ENCODE measurements around the gene FAM83G. TPM values are rescaled to one million over a fixed set of nuclear protein-coding genes. Genes with fewer than 3 reads are reported as not detected.
A peak's percentile ranks its signal among the peaks of the same experiment; 100 is the strongest.

FAM83G gene
- total RNA-seq, 1 experiment from 2014 or later, result 21.5 TPM

DNA sequence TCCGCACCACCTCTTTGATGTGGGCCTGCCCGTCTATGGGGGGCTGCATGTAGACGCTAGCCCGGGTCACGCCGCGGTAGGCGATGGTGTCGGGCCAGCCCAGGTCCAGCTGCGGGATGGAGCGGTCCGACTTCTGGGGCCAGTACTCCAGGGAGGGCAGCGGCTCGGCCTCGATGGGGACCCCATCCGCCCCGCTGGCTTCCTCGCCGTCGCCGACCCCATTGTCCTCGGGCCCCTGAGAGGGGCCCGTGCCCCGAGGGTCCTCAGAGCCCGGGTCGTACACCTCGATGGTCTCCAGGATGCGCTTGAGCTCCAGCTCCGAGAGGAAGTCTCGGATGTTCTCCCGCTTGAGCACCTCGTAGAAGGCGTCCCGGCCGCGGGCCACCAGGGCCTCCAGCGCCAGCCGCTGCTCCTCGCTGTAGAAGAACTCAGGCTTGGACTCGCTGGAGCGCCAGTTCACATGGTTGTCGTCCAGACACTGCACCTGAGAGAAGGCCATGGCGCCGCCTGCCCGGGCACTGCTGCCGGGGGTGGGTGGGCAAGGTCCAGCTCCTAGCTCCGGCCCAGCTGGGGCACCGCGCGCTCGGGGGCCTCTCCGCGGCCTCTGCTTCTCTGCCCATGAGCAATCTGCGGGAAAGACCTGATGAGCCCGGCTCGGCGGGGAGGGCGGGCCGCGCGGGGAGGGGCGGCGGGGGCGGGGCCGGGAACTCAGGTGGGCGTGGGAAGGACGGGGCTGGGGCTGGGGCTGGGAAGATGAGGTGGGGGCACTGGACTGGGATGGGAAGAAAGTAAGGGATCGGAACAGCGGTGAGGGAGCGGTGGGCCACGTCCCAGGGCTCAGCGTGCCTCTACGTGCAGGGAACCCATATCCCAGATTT lies 782 bp downstream of the FAM83G start:
- intact Hi-C loops (cut with micrococcal nuclease; ENCODE audit: unreplicated experiment), result no loop called here

DNA sequence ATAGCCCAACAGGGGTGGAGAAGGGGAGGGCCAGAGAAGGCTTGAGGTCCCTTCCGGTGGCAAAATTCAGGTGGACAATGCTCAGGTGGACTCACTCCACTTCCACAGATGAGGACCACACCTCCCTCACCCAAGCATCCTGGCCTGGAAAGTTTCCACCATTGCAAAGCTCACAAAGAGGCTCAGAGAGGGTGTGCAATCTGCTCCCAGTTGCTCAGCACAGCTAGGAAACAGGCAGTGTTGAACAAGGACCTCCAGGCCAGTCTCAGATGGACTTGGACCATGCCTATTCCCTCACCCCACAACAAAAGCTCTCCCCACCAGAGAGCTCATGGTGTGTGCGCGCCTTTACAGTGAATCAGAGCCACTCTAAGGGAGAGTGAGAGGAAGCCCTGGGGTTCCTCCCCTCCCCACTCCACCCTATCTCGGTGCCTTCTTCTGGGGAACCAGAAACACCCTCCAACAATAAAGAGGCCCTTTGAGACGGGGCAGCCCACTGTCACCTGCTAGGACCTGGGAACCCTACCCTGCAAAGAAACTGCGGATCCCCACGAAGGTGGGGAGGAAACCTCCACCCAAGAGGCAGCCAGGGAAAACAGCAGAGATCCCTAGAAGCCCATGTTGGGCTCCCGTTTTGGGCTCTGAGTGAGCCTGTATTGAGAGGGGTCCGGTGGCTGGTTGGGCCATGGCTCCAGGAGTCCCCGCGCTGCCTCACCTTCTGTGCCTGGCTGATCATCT lies 1.6 kb downstream of the FAM83G start:
- no peaks in the 10 kb centered on the region for H3K27me3 Mint-ChIP-seq (ENCODE audit: unreplicated experiment)

More for the DNA sequence above, 782 bp downstream of the FAM83G start:
- Mint-ChIP-seq H3K27ac (ENCODE audit: unreplicated experiment) (no peak overlapping the region), H3K27me3 (ENCODE audit: unreplicated experiment) (no peaks in the 10 kb centered on the region), H3K9me3 (ENCODE audit: low read depth, unreplicated experiment) (no peaks in the 10 kb centered on the region), H3K4me3 (ENCODE audit: low read depth, unreplicated experiment) (peak overlapping the region; percentile 66), H3K4me1 (ENCODE audit: low read depth, unreplicated experiment) (peaks cover 16% of the 10 kb centered on the region), H3K36me3 (ENCODE audit: insufficient read depth, unreplicated experiment) (peaks cover 26% of the 10 kb centered on the region)
- TF ChIP-seq, protein P1, sequence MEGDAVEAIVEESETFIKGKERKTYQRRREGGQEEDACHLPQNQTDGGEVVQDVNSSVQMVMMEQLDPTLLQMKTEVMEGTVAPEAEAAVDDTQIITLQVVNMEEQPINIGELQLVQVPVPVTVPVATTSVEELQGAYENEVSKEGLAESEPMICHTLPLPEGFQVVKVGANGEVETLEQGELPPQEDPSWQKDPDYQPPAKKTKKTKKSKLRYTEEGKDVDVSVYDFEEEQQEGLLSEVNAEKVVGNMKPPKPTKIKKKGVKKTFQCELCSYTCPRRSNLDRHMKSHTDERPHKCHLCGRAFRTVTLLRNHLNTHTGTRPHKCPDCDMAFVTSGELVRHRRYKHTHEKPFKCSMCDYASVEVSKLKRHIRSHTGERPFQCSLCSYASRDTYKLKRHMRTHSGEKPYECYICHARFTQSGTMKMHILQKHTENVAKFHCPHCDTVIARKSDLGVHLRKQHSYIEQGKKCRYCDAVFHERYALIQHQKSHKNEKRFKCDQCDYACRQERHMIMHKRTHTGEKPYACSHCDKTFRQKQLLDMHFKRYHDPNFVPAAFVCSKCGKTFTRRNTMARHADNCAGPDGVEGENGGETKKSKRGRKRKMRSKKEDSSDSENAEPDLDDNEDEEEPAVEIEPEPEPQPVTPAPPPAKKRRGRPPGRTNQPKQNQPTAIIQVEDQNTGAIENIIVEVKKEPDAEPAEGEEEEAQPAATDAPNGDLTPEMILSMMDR (IDR thresholded peaks at IDR 0.05; ENCODE audit: unreplicated experiment), result no peak
- BruUV-seq (replicated peaks), result no TSS peak
- DNase-seq, result peak; percentile 40
- CTCF ChIA-PET, result interaction anchor here (0.7 kb wide), 1 partner anchor 645 kb away, joined by 3 read pairs; no protein-coding TSS in a partner anchor

DNA sequence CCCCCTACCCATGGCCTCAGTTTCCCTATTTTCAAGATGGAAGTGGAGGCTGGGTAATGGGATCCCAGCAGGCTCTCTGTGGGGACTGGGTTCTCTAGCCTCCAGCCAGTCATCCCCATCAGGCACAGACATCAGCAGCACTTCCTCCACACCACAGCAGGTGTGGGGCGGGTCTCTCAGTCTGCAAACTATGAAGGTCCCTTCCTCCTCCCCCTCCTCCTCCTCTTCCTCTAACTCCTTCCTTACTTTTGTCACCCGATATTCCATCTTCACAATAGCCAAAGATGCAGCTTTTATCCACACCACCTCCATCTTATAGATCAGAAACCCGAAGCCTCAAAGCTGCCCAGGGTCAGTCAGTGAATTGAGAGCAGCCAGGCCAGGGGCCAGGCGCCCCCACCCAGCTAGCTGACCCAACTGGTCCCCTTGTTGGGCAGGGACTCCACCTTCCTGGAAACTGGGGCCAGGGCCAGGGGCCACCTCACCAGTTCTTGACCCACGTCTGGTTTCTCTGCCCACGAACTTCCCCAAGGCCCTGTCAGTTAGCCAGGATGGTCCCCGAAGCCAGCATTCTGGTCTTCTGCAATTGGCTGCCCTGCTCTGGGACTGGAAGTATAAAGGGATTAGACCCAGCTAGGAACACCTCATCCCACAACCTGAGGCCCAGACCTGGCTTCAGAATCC lies 2.5 kb downstream of the FAM83G start:
- H3K4me3 Mint-ChIP-seq (ENCODE audit: low read depth, unreplicated experiment), result peak overlapping the region; percentile 66
- CTCF ChIA-PET, result interaction anchor here (1.0 kb wide), 1 partner anchor 10 kb away, joined by 3 read pairs; no protein-coding TSS in a partner anchor
- TF ChIP-seq, protein P1 (IDR thresholded peaks at IDR 0.05; ENCODE audit: unreplicated experiment), result no peak
- BruUV-seq (replicated peaks), result TSS peak; percentile 27
- H3K4me1 Mint-ChIP-seq (ENCODE audit: low read depth, unreplicated experiment), result peaks cover 16% of the 10 kb centered on the region
- no peaks in the 10 kb centered on the region for H3K27me3 Mint-ChIP-seq (ENCODE audit: unreplicated experiment)
- no peaks in the 10 kb centered on the region for H3K9me3 Mint-ChIP-seq (ENCODE audit: low read depth, unreplicated experiment)
- no peak overlapping the region for H3K27ac Mint-ChIP-seq (ENCODE audit: unreplicated experiment)
- peaks cover 26% of the 10 kb centered on the region for H3K36me3 Mint-ChIP-seq (ENCODE audit: insufficient read depth, unreplicated experiment)
- intact Hi-C loops (cut with micrococcal nuclease; ENCODE audit: unreplicated experiment), result no loop called here
- DNase-seq, result no peak

More for the DNA sequence above, 1.6 kb downstream of the FAM83G start:
- H3K4me1 Mint-ChIP-seq (ENCODE audit: low read depth, unreplicated experiment), result peaks cover 16% of the 10 kb centered on the region
- DNase-seq, result no peak
- intact Hi-C loops (cut with micrococcal nuclease; ENCODE audit: unreplicated experiment), result no loop called here
- no peak overlapping the region for H3K27ac Mint-ChIP-seq (ENCODE audit: unreplicated experiment)
- CTCF ChIA-PET, result interaction anchor here (1.0 kb wide), 1 partner anchor 9 kb away, joined by 3 read pairs; no protein-coding TSS in a partner anchor
- H3K4me3 Mint-ChIP-seq (ENCODE audit: low read depth, unreplicated experiment), result peak overlapping the region; percentile 66
- H3K9me3 Mint-ChIP-seq (ENCODE audit: low read depth, unreplicated experiment), result no peaks in the 10 kb centered on the region
- TF ChIP-seq, protein P1 (IDR thresholded peaks at IDR 0.05; ENCODE audit: unreplicated experiment), result no peak
- peaks cover 26% of the 10 kb centered on the region for H3K36me3 Mint-ChIP-seq (ENCODE audit: insufficient read depth, unreplicated experiment)
- BruUV-seq (replicated peaks), result no TSS peak
